ENCODE measurements around the gene EN2.

GRCh38 chr7:155466814-155467733, 9.1 kb downstream of the EN2 start:
- TF ChIP-seq, protein P1, sequence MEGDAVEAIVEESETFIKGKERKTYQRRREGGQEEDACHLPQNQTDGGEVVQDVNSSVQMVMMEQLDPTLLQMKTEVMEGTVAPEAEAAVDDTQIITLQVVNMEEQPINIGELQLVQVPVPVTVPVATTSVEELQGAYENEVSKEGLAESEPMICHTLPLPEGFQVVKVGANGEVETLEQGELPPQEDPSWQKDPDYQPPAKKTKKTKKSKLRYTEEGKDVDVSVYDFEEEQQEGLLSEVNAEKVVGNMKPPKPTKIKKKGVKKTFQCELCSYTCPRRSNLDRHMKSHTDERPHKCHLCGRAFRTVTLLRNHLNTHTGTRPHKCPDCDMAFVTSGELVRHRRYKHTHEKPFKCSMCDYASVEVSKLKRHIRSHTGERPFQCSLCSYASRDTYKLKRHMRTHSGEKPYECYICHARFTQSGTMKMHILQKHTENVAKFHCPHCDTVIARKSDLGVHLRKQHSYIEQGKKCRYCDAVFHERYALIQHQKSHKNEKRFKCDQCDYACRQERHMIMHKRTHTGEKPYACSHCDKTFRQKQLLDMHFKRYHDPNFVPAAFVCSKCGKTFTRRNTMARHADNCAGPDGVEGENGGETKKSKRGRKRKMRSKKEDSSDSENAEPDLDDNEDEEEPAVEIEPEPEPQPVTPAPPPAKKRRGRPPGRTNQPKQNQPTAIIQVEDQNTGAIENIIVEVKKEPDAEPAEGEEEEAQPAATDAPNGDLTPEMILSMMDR (IDR thresholded peaks at IDR 0.05), result no peak
- no peak for TF ChIP-seq POLR2AphosphoS5 (IDR thresholded peaks at IDR 0.05; ENCODE audit: low read depth, low read length)

Measured in Panc1 (cell line).